Ammon's horn (tissue), 1 donor: ENCODE data around the gene SMYD4.
"Not testable (repeated sequence)": the region's sequence is repeated elsewhere in the genome, so short reads cannot be mapped to it uniquely, and the experiment has no call there.

ENCODE experiments used
- DNase-seq: peaks from one replicate; pipeline ENCODE4 v3.0.0-alpha.2; 2016; ENCODE audit warnings: low spot score

The SMYD4 gene

GRCh38 chr17:1820528-1821252, 9.0 kb downstream of the SMYD4 start:
- no peak for DNase-seq

- DNase-seq = no peak
Observed at GRCh38 chr17:1813088-1813487, 16.6 kb downstream of the SMYD4 start.

- no peak for DNase-seq
Observed at GRCh38 chr17:1810450-1811103, 19.1 kb downstream of the SMYD4 start.

- not testable (repeated sequence) for DNase-seq
Observed at GRCh38 chr17:1809815-1810214, 19.9 kb downstream of the SMYD4 start.

- DNase-seq = no peak
Observed at GRCh38 chr17:1808644-1809043, 21.1 kb downstream of the SMYD4 start.

GRCh38 chr17:1807890-1808289, 21.8 kb downstream of the SMYD4 start:
- DNase-seq = no peak

- DNase-seq = no peak
Observed at GRCh38 chr17:1803280-1803679, 26.4 kb downstream of the SMYD4 start.

GRCh38 chr17:1802429-1802828, 27.3 kb downstream of the SMYD4 start:
- no peak for DNase-seq

GRCh38 chr17:1800712-1801111, 29.0 kb downstream of the SMYD4 start:
- DNase-seq = no peak

- no peak for DNase-seq
Observed at GRCh38 chr17:1800240-1800639, 29.5 kb downstream of the SMYD4 start.

- DNase-seq = not testable (repeated sequence)
Observed at GRCh38 chr17:1797846-1798245, 31.9 kb downstream of the SMYD4 start.

- DNase-seq = peak; percentile 35
Observed at GRCh38 chr17:1797323-1797722, 32.4 kb downstream of the SMYD4 start.

- peak; percentile 54 for DNase-seq
Observed at GRCh38 chr17:1796800-1797199, 32.9 kb downstream of the SMYD4 start.

- no peak for DNase-seq
Observed at GRCh38 chr17:1793447-1793806, 36.3 kb downstream of the SMYD4 start.

GRCh38 chr17:1792495-1793446, 36.9 kb downstream of the SMYD4 start:
- no peak for DNase-seq

GRCh38 chr17:1789936-1790335, 39.8 kb downstream of the SMYD4 start:
- no peak for DNase-seq

- DNase-seq = no peak
Observed at GRCh38 chr17:1787301-1787902, 42.3 kb downstream of the SMYD4 start.

- DNase-seq = no peak
Observed at GRCh38 chr17:1786708-1787107, 43.0 kb downstream of the SMYD4 start.

GRCh38 chr17:1785930-1786329, 43.8 kb downstream of the SMYD4 start:
- peak; percentile 67 for DNase-seq

- DNase-seq = peak; percentile 71
Observed at GRCh38 chr17:1783834-1784611, 45.7 kb downstream of the SMYD4 start.

- peak; percentile 33 for DNase-seq
Observed at GRCh38 chr17:1783271-1783670, 46.4 kb downstream of the SMYD4 start.
